ENCODE data around the gene PCNX3. TPM values are rescaled to one million over a fixed set of nuclear protein-coding genes. Genes with fewer than 3 reads are reported as not detected.

The PCNX3 gene
- total and polyA plus RNA-seq, 2 experiments from 2014 or later, result 22.0 to 42.7 TPM

GRCh38 chr11:65572356-65573051 is 43.1 kb upstream of the PCNX3 start, which contains the start of gene FAM89B:
Gene FAM89B, plus strand, starts transcription at chr11:65572538. Its CDS starts 132 bp downstream, at chr11:65572670.
- no peaks in the 10 kb centered on the region for H3K9me3 ChIP-seq (ENCODE audit: low read depth)
- no peak for TF ChIP-seq CTCF (IDR thresholded peaks at IDR 0.05; ENCODE audit: low read depth, low read length)
- peak within 1 kb of the TSS; percentile 49 for H3K4me3 ChIP-seq
- peak within 1 kb of the TSS; percentile 40 for H3K27ac ChIP-seq
- peaks cover 32% of the 10 kb centered on the region for H3K4me1 ChIP-seq (ENCODE audit: low read depth)
- peak; percentile 88 to 89 for DNase-seq (ENCODE audit: low read depth in 1 of 2, low spot score in 1 of 2)
- H3K36me3 ChIP-seq, result no peaks in the 10 kb centered on the region
- H3K27me3 ChIP-seq, result peaks cover 5% of the 10 kb centered on the region

- no peaks in the 10 kb centered on the region for H3K9me3 ChIP-seq (ENCODE audit: low read depth)
- no peak overlapping the region for H3K27ac ChIP-seq
- H3K4me3 ChIP-seq, result peak overlapping the region; percentile 49
- peaks cover 31% of the 10 kb centered on the region for H3K4me1 ChIP-seq (ENCODE audit: low read depth)
- H3K27me3 ChIP-seq, result peaks cover 5% of the 10 kb centered on the region
- DNase-seq (ENCODE audit: low read depth in 1 of 2, low spot score in 1 of 2), result no peak
- no peaks in the 10 kb centered on the region for H3K36me3 ChIP-seq
- no peak for TF ChIP-seq CTCF (IDR thresholded peaks at IDR 0.05; ENCODE audit: low read depth, low read length)
These were observed 42.0 kb upstream of the PCNX3 start for GRCh38 chr11:65573391-65574079.

- peak; percentile 60 for TF ChIP-seq CTCF (IDR thresholded peaks at IDR 0.05; ENCODE audit: low read depth, low read length)
- H3K4me1 ChIP-seq (ENCODE audit: low read depth), result peaks cover 24% of the 10 kb centered on the region
These were observed 41.3 kb upstream of the PCNX3 start for GRCh38 chr11:65574109-65574810.

GRCh38 chr11:65574811-65575567 is 40.6 kb upstream of the PCNX3 start:
- TF ChIP-seq CTCF (IDR thresholded peaks at IDR 0.05; ENCODE audit: low read depth, low read length), result no peak
- peaks cover 23% of the 10 kb centered on the region for H3K4me1 ChIP-seq (ENCODE audit: low read depth)
- peaks cover 5% of the 10 kb centered on the region for H3K27me3 ChIP-seq
- H3K36me3 ChIP-seq, result no peaks in the 10 kb centered on the region
- H3K9me3 ChIP-seq (ENCODE audit: low read depth), result no peaks in the 10 kb centered on the region
- no peak overlapping the region for H3K27ac ChIP-seq
- DNase-seq (ENCODE audit: low read depth in 1 of 2, low spot score in 1 of 2), result no peak
- peak overlapping the region; percentile 45 for H3K4me3 ChIP-seq

More at GRCh38 chr11:65574109-65574810, 41.3 kb upstream of the PCNX3 start:
- peak overlapping the region; percentile 8 for H3K4me3 ChIP-seq
- H3K27me3 ChIP-seq, result peaks cover 5% of the 10 kb centered on the region
- peak; percentile 81 to 98 for DNase-seq (ENCODE audit: low read depth in 1 of 2, low spot score in 1 of 2)
- no peaks in the 10 kb centered on the region for H3K9me3 ChIP-seq (ENCODE audit: low read depth)
- H3K36me3 ChIP-seq, result no peaks in the 10 kb centered on the region
- H3K27ac ChIP-seq, result no peak overlapping the region
